ENCODE measurements around the gene CWC22. TPM values are rescaled to one million over a fixed set of nuclear protein-coding genes. Genes with fewer than 3 reads are reported as not detected.

The CWC22 gene
- total and polyA plus RNA-seq, 7 donors, result 7.2 to 29.9 (median 20.5) TPM

GRCh38 chr2:180046776-180047175, 39.7 kb upstream of the CWC22 start:
- no peak overlapping the region for H3K27ac ChIP-seq
- H3K36me3 ChIP-seq, result no peaks in the 10 kb centered on the region
- no peaks in the 10 kb centered on the region for H3K4me1 ChIP-seq
- no peaks in the 10 kb centered on the region for H3K9me3 ChIP-seq
- no peaks in the 10 kb centered on the region for H3K27me3 ChIP-seq
- TF ChIP-seq POLR2AphosphoS5 (IDR thresholded peaks at IDR 0.05) (no peak), POLR2A (IDR thresholded peaks at IDR 0.05) (no peak), CTCF (IDR thresholded peaks at IDR 0.05) (no peak), EP300 (IDR thresholded peaks at IDR 0.05) (no peak)
- no peak overlapping the region for H3K4me3 ChIP-seq
- intact Hi-C loops (cut with DNase I), result no loop called here
- no peak for DNase-seq

- 90 to 93% methylated on average over 1 of the region's 1 CpG for WGBS, 2 donors
These were observed 39.1 kb upstream of the CWC22 start for GRCh38 chr2:180046202-180046601.

GRCh38 chr2:180040146-180040925, 33.2 kb upstream of the CWC22 start:
- WGBS, 2 donors, result 68 to 72% methylated on average over 1 of the region's 1 CpG
- no peak overlapping the region for H3K4me3 ChIP-seq
- peaks cover 0 to 3% (median 0%) of the 10 kb centered on the region in 4 donors for H3K9me3 ChIP-seq
- no peak overlapping the region for H3K27ac ChIP-seq
- H3K27me3 ChIP-seq, result no peaks in the 10 kb centered on the region
- DNase-seq, result no peak
- no peaks in the 10 kb centered on the region for H3K36me3 ChIP-seq
- no peaks in the 10 kb centered on the region for H3K4me1 ChIP-seq
- intact Hi-C loops (cut with DNase I), result no loop called here
- peak in 1 of 4 donors; percentile 49 for TF ChIP-seq POLR2AphosphoS5 (IDR thresholded peaks at IDR 0.05)
- no peak for TF ChIP-seq CTCF (IDR thresholded peaks at IDR 0.05)
- TF ChIP-seq POLR2A (IDR thresholded peaks at IDR 0.05), result no peak
- no peak for TF ChIP-seq EP300 (IDR thresholded peaks at IDR 0.05)

More at GRCh38 chr2:180046202-180046601, 39.1 kb upstream of the CWC22 start:
- no peak overlapping the region for H3K27ac ChIP-seq
- DNase-seq, result no peak
- H3K4me1 ChIP-seq, result no peaks in the 10 kb centered on the region
- TF ChIP-seq POLR2AphosphoS5 (IDR thresholded peaks at IDR 0.05) (no peak), POLR2A (IDR thresholded peaks at IDR 0.05) (no peak), CTCF (IDR thresholded peaks at IDR 0.05) (no peak), EP300 (IDR thresholded peaks at IDR 0.05) (no peak)
- no peaks in the 10 kb centered on the region for H3K36me3 ChIP-seq
- no peaks in the 10 kb centered on the region for H3K9me3 ChIP-seq
- intact Hi-C loops (cut with DNase I), result no loop called here
- H3K4me3 ChIP-seq, result no peak overlapping the region
- H3K27me3 ChIP-seq, result no peaks in the 10 kb centered on the region

GRCh38 chr2:180038997-180039396, 31.9 kb upstream of the CWC22 start:
- no peak overlapping the region for H3K4me3 ChIP-seq
- intact Hi-C loops (cut with DNase I), result no loop called here
- no peaks in the 10 kb centered on the region for H3K36me3 ChIP-seq
- H3K4me1 ChIP-seq, result no peaks in the 10 kb centered on the region
- H3K9me3 ChIP-seq, result peaks cover 0 to 3% (median 0%) of the 10 kb centered on the region in 4 donors
- H3K27me3 ChIP-seq, result no peaks in the 10 kb centered on the region
- 63 to 74% methylated on average over 2 of the region's 2 CpGs for WGBS, 2 donors
- TF ChIP-seq EP300 (IDR thresholded peaks at IDR 0.05) (no peak), POLR2A (IDR thresholded peaks at IDR 0.05) (no peak), POLR2AphosphoS5 (IDR thresholded peaks at IDR 0.05) (no peak), CTCF (IDR thresholded peaks at IDR 0.05) (no peak)
- no peak overlapping the region for H3K27ac ChIP-seq
- DNase-seq, result no peak
